DND-41 (cell line): ENCODE measurements around the gene CARD11.

Experiments
- ATAC-seq: fragments of 200-7000 bp; cut with Tn5 transposase; 3 replicates; pipeline ENCODE4 v1.9.1; 2021; ENCODE audit warnings: low read depth; ENCODE audit not compliant: insufficient read depth
- DNase-seq: peaks from one replicate; pipeline ENCODE4 v3.0.0-alpha.2; 2020
- H2AFZ ChIP-seq: 2 replicates; pipeline ENCODE4 v1.6.0; 2012; ENCODE audit warnings: low read depth, low read length
- H3K27ac ChIP-seq: 2 replicates; pipeline ENCODE4 v1.5.1; 2012; ENCODE audit warnings: low read length, inconsistent platforms
- H3K27me3 ChIP-seq: fragments of 200-600 bp; sonication (generic); 2 replicates; pipeline ENCODE4 v1.6.0; 2012; ENCODE audit warnings: low read length, mild to moderate bottlenecking, inconsistent platforms; ENCODE audit not compliant: insufficient read depth, poor library complexity
- H3K36me3 ChIP-seq: 2 replicates; pipeline ENCODE4 v1.5.1; 2012; ENCODE audit warnings: low read length, inconsistent platforms; ENCODE audit not compliant: insufficient read depth
- H3K4me1 ChIP-seq: 2 replicates; pipeline ENCODE4 v1.5.1; 2012; ENCODE audit warnings: mild to moderate bottlenecking, low read length; ENCODE audit not compliant: insufficient read depth
- H3K4me2 ChIP-seq: 2 replicates; pipeline ENCODE4 v1.6.0; 2012; ENCODE audit warnings: mild to moderate bottlenecking, moderate library complexity, low read length, inconsistent platforms; ENCODE audit not compliant: insufficient read depth
- H3K4me3 ChIP-seq, 2 experiments: fragments of 200-600 bp in 1 of 2; shearing (Covaris generic) in 1 of 2; 2 replicates each; pipeline ENCODE4 v1.5.1; 2012 to 2016; ENCODE audit warnings: inconsistent platforms in 2 of 2, low read length in 2 of 2, mild to moderate bottlenecking in 2 of 2, low read depth in 1 of 2, moderate library complexity in 1 of 2
- H3K79me2 ChIP-seq: 2 replicates; pipeline ENCODE4 v1.6.0; 2012; ENCODE audit warnings: low read length, inconsistent platforms; ENCODE audit not compliant: insufficient read depth
- H3K9ac ChIP-seq: 2 replicates; pipeline ENCODE4 v1.6.0; 2012; ENCODE audit warnings: low read depth, mild to moderate bottlenecking, inconsistent platforms, low read length, moderate library complexity
- H3K9me3 ChIP-seq: 2 replicates; pipeline ENCODE4 v1.5.1; 2012; ENCODE audit warnings: low read length, moderate library complexity, mild to moderate bottlenecking, inconsistent platforms; ENCODE audit not compliant: insufficient read depth, severe bottlenecking
- H4K20me1 ChIP-seq: 2 replicates; pipeline ENCODE4 v1.6.0; 2012; ENCODE audit warnings: low read length; ENCODE audit not compliant: insufficient read depth
- CTCF ChIP-seq: IDR thresholded peaks from 2 replicates; pipeline ENCODE4 v1.5.1; 2012; ENCODE audit warnings: borderline replicate concordance, low read length, moderate library complexity, mild to moderate bottlenecking; ENCODE audit not compliant: poor library complexity, severe bottlenecking; ENCODE audit errors: extremely low read depth
- EZH2 ChIP-seq: IDR thresholded peaks from 3 replicates; pipeline ENCODE4 v1.6.1; 2012; ENCODE audit warnings: borderline replicate concordance, low read depth, mild to moderate bottlenecking, moderate library complexity, low read length, inconsistent platforms; ENCODE audit not compliant: severe bottlenecking

Gene CARD11

GRCh38 chr7:2970861-2971260 lies 72.8 kb downstream of the CARD11 start:
- Histone ChIP-seq H3K27ac (no peak overlapping the region), H3K9ac (no peak overlapping the region), H3K27me3 (no peaks in the 10 kb centered on the region), H3K4me2 (no peak overlapping the region), H3K4me1 (no peaks in the 10 kb centered on the region), H2AFZ (no peak overlapping the region), H3K36me3 (no peaks in the 10 kb centered on the region), H4K20me1 (no peaks in the 10 kb centered on the region), H3K79me2 (no peaks in the 10 kb centered on the region), H3K4me3 (no peak overlapping the region), H3K9me3 (peaks cover 2% of the 10 kb centered on the region)
- TF ChIP-seq CTCF (no peak), EZH2 (no peak)
- no peak for DNase-seq
- ATAC-seq = no peak

GRCh38 chr7:2970307-2970664 lies 73.4 kb downstream of the CARD11 start:
- no peak for DNase-seq
- no peak for ATAC-seq
- Histone ChIP-seq H3K4me3 (no peak overlapping the region), H3K36me3 (no peaks in the 10 kb centered on the region), H2AFZ (no peak overlapping the region), H3K9me3 (peaks cover 5% of the 10 kb centered on the region), H3K79me2 (no peaks in the 10 kb centered on the region), H3K27me3 (no peaks in the 10 kb centered on the region), H3K4me1 (no peaks in the 10 kb centered on the region), H3K27ac (no peak overlapping the region), H4K20me1 (no peaks in the 10 kb centered on the region), H3K9ac (no peak overlapping the region), H3K4me2 (no peak overlapping the region)
- TF ChIP-seq CTCF (no peak), EZH2 (no peak)

DNA sequence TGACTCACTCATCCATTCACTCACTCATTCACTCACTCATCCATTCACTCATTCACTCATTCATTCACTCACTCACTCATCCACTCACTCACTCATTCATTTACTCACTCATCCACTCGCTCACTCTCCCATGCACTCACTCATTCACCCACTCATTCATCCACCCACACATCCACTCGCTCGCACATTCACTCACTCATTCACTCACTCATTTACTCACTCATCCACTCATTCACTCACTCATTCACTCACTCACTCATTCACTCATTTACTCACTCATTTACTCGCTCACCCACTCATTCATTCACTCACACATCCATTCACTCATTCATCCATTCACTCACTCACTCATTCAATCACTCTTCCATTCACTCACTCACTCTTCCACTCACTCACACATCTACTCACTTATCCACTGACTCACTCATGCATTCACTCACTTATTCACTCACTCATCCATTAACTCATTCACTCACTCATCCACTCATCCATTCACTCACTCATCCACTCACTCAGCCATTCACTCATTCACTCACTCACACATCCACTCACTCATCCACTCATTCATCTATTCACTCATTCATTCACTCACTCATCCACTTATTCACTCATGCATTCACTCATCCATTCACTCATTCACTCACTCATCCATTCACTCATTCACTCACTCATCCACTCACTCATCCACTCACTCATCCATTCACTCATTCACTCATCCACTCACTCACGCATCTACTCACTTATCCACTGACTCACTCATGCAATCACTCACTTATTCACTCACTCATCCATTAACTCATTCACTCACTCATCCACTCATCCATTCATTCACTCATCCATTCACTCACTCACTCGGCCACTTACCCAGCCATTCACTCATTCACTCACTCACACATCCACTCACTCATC lies 74.0 kb downstream of the CARD11 start:
- no peak for ATAC-seq
- Histone ChIP-seq H3K4me3 (no peak overlapping the region), H3K79me2 (no peaks in the 10 kb centered on the region), H3K27ac (no peak overlapping the region), H3K36me3 (no peaks in the 10 kb centered on the region), H3K9me3 (peaks cover 5% of the 10 kb centered on the region), H3K4me2 (no peak overlapping the region), H3K9ac (no peak overlapping the region), H3K4me1 (no peaks in the 10 kb centered on the region), H3K27me3 (no peaks in the 10 kb centered on the region), H2AFZ (no peak overlapping the region), H4K20me1 (no peaks in the 10 kb centered on the region)
- TF ChIP-seq CTCF = no peak
- no peak for TF ChIP-seq EZH2
- no peak for DNase-seq
